T-helper 2 cell (primary cell): ENCODE data around the gene H3-3A.

Source experiments
- DNase-seq, 5 experiments: peaks; one replicate each; pipeline versions ENCODE4 v3.0.0 to v3.0.0-alpha.2; 2012 to 2022
- total RNA-seq, 2 donors: gene quantifications; one replicate each; lab custom pipeline; 2026; lab: John Stamatoyannopoulos, UW

Gene H3-3A
- total RNA-seq = 97.2 to 116 reads per million in 2 donors

DNA sequence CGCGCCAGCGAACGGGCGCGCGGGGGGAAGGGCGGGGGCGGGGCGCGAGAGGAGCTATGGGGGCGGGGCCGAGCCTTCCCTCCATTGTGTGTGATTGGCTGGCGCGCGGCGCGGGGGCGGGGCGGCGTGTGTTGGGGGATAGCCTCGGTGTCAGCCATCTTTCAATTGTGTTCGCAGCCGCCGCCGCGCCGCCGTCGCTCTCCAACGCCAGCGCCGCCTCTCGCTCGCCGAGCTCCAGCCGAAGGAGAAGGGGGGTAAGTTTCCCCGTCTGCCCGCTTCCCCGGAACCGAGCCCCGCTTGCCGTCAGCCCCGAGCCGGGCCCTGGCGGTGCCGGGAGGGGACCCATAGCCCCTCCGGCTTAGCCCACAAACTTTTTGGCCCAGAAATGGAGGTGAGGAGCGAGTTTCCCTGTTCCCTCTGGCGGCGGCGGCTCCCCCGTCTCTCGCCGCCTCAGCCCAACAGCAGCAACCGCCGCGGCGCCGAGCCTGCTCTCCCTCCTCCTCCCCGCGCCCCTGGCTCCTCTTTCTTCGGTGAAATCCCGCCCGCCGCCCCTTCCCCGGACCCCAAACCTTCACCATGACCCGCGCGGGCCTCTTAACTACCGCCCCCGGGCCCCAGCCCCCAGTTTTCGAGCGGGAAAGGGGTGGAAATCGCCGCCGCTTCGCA lies at the start of gene H3-3A:
TSS of gene H3-3A (plus strand) at position 159 of the 666 bp plus-strand sequence. CDS start 1,636 bp downstream, outside the sequence.
- peak; percentile 96 to 98 (median 97) for DNase-seq

DNA sequence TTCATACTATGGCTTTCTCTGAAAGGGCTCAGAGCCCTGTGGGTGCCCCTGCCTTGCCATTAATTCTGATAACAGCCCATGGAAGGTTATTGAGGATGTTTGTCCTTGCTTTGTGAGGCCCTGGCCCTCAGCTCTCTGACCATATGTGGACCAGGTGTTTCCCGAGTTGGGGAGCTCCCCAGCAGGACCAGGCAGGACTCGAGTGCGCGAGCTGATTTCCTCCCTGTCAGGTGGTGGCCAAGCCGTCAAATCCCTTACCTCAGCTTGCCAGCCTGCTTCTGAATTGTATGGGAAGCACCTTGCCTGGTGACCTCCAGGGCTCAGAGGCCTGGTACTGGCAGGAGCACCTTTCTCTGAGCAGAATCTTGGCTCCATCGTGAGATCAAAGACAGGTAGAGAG lies 45.4 kb upstream of the H3-3A start:
- no peak for DNase-seq

DNA sequence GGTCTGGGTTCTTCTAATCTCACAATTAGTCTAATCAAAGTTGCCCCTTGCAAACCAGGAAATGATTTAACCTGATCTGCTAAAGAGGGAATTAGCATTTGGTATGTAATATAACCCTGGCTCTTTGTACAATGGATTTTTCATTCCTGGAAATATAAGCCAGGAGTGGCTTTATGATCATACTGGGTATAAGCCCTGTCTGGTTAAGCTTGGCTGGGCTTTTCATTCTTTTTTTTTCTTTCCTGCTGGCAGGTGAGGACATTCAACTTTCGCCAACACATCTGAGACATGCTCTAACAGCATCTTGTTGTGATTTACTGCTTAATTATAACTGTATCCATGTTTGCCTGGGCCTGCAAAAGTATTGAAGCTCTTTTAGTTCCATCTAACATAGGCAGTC lies 42.9 kb upstream of the H3-3A start:
- DNase-seq = no peak

- DNase-seq = no peak
These were observed 41.1 kb upstream of the H3-3A start for GRCh38 chr1:226021401-226021800.

DNA sequence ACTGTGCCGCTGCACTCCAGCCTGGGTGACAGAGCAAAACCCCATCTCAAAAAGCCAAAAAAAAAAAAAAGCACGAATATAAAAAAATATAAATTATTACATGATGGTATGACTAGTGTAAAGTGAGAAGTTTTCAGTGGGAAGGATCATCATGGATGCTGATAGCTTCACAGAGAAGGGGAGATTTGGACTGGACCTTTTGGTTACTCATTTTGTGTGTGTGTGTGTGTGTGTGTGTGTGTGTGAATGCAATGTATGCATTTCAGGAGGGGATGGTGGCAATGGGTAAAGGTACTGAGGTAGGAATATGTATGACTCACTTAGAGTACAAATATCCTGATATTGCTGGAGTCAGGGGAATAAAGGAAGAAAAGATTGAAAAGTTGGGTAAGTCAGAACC lies 40.7 kb upstream of the H3-3A start:
- no peak for DNase-seq

DNA sequence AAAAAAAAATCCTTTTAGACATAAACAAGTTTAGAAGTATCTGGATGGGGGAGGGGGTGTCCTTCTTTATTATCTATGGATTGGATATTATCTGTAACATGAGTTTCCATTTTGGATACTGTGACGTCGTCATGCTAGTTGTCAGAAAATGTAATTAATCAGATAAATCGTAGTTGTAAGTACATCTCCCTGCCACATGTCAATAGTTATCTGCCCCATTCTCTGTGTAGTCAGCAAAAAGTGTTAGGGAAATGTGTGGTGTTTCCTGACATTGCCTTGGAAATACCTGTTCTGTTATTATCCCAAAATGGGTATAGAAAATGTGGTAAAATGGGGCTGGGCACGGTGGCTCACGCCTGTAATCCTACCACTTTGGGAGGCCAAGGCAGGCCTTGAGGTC lies 38.8 kb upstream of the H3-3A start:
- no peak for DNase-seq

DNA sequence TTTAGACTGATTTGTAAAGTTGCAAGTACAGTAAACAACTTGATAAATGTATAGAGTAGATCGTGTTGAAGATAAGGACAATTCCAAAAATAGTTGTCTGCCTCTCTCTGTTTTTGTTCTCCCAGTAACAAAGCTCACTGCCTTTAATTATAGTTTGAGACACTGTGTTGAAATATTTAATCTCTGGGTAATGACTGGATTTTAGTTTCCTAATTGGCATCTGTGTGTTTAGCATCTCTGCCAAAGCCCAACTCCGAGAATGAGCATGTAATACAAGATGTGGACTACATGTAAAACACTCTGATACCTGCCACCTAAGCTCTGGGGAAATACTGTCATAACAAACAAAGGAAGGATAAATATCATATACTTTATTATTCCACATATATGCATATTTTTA lies 35.7 kb upstream of the H3-3A start:
- peak in 1 of 5 experiments; percentile 13 for DNase-seq

GRCh38 chr1:226027538-226028217 lies 34.8 kb upstream of the H3-3A start:
- DNase-seq = no peak

- no peak for DNase-seq
These were observed 33.4 kb upstream of the H3-3A start for GRCh38 chr1:226029093-226029496.

GRCh38 chr1:226029568-226030225 lies 32.8 kb upstream of the H3-3A start:
- no peak for DNase-seq

- no peak for DNase-seq
These were observed 28.9 kb upstream of the H3-3A start for GRCh38 chr1:226033582-226033981.

- no peak for DNase-seq
These were observed 28.5 kb upstream of the H3-3A start for GRCh38 chr1:226033991-226034390.

DNA sequence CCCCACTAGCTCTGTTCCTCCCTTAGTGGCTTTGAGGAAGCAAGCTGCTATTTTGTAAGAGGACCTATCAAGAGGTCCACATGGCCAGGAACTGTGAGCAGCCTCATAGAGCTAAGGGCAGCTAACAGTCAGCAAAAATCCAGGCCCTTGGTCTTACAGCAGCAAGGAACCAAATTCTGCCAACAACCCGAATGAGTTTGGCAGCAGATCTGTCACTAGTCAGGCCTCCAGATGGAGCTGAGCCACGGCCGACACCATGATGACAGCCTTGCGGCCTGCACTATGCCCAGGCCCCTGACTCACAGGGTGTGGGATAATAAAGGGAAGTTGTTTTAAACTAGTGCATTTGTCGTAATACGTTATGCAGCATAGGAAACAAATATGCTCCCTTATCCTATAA lies 28.0 kb upstream of the H3-3A start:
- no peak for DNase-seq

GRCh38 chr1:226035915-226036314 lies 26.6 kb upstream of the H3-3A start:
- no peak for DNase-seq

DNA sequence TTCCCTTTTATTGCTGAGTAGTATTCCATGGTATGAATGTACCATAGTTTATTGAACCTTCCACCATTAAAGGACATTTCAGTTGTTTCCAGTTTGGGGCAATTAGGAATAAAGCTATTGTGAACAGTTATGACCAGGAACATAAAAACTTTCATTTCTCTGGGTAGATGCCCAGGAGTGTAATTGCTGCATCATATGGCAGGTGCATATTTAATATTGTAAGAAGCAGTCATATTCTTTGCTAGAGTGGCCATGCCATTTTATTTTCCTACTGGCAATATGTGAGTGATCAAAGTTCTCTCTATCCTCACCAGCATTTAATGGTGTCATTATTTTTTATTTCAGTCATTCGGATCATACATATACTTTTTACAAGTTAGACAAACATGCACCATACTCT lies 23.9 kb upstream of the H3-3A start:
- no peak for DNase-seq

DNA sequence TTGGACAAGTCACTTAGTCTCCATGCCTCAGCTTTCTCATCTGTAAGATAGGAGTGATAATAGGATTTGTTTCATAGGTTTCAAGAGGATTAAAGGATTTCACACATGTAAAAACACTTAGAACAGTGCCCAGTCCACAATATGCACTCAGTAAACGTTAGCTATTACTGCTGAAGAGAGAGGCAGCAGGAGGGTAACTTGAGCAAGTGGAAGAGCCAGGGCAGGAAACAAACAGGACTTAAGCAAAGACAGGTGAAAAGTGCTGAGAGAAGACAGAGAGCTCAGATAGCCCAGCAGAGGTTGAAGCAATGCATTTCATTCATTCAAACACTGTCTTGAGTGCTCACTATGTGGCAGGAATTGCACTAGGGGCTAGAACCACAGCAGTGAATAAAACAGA lies 21.1 kb upstream of the H3-3A start:
- DNase-seq = no peak

DNA sequence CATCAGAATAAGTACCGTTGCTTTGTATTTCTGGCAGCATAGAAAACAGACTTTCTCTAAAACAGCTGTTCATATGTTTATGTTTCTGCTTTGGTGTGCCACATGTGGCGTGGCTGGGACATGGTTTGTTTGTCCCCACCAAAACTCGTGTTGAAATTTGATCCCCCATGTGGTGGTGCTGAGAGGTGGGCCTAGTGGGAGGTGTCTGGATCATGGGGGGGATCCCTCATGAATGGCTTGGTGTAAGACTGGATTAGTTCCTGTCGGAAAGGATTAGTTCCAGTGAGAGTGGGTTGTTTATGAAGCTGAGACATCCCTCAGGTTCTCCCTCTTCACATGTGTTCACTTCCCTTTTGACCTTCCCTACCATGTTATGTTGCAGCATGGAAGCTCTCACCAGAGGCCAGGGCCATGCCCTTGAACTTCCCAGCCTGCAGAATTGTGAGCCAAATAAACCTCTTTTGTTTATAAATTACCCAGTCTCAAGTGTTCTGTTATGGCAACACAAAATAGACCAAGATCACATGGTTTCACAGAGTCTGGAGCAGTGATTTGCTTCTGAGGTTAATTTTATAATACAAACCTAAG lies 17.9 kb upstream of the H3-3A start:
- no peak for DNase-seq

GRCh38 chr1:226046240-226046639 lies 16.3 kb upstream of the H3-3A start:
- no peak for DNase-seq

GRCh38 chr1:226047495-226047894 lies 15.0 kb upstream of the H3-3A start:
- DNase-seq = no peak

- DNase-seq = no peak
These were observed 13.6 kb upstream of the H3-3A start for GRCh38 chr1:226048886-226049285.

DNA sequence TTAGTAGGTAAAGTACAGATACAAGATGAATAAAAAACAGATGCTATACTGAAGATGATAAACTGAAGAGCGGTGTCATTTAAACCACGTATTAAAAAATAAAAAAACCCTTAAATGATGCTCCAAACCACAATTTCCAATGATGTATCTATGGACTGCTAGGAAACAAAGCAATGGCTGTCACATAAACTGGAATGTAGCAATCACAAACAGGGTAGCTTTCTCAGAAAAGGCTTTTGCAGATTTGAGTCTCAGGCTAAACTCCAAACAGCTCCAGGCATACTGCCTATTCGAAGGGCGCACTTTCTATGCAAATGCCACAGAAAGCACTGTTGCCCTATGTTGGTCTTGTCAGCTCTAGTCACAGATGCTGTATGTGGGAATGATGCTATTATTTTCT lies 12.4 kb upstream of the H3-3A start:
- no peak for DNase-seq

- DNase-seq = no peak
These were observed 11.2 kb upstream of the H3-3A start for GRCh38 chr1:226051365-226051764.

- DNase-seq = no peak
These were observed 10.5 kb upstream of the H3-3A start for GRCh38 chr1:226052061-226052460.
